ENCODE measurements around the gene C3orf62. TPM values are rescaled to one million over a fixed set of nuclear protein-coding genes. Genes with fewer than 3 reads are reported as not detected.

Gene C3orf62
- total RNA-seq (2014; rRNA removed; shearing (Covaris generic)): 1.3 and 3.8 TPM in 2 replicates

DNA sequence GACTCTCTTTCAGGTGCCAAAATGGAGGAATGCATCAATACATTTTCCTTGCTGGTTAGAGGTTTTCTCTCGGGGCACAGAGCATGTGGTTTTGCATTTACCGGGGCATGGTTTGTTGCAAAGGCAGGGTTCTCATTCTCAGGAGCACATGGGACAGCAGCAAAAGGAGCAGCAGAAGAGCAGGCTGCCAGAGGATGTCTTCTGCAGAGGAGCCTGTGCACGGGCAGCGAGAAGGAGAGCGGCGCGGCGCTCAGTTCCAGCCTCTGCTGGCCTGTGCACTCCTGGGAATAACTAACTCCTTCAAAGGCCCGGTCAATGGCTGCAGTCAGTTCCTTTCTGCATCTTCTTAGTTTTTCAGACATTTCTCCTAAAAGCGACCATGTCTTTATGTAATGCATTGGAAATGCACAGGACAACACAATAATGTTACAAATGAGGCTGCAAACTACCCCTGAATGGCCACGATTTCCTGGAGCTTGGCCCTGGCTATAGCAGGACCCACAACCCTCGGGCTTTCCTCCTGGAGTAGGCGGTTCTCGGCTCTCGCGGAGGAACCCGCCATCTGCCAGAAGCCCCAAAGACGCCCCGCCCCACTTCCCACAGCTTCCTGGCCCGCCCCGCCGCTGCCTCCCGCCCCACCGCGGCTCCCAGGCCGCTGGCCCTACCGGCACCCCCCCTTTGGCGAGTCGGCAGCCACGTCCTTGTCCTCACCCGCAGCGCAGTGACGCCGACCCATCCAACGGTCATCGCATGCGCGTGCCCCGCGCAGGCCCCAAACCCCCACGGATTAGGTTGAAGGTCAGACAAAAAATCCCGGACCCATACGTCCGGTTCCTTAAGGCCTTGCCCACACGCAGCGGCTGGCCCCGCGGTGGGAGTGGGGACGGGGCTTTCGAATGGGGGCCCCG, at the start of gene C3orf62:
Gene C3orf62, minus strand, starts transcription at position 758 of the 908 bp plus-strand sequence. Its CDS starts 360 bp downstream, at position 398.
- DNase-seq (ENCODE audit: low spot score): peak; percentile 48

DNA sequence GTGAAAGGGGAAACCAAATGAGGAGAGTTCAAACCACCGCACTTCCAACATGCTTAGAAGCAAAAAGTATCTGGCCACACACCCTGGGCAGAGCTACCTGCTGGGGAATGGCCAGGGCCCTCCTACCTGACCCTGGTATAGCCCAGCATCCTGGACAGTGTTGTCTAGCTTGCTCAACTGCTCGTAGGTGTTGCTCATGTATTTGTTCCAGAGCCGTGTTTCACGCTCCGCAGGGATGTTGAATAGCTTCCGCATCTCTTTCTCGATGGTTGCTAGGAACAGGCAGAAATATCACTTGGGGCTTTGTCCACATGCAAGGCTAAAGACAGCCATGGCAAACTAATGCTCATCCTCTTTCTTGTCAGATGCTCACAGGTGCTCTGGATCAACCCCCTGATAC, 47.7 kb upstream of the C3orf62 start:
- no peak for DNase-seq (ENCODE audit: low spot score)

DNA sequence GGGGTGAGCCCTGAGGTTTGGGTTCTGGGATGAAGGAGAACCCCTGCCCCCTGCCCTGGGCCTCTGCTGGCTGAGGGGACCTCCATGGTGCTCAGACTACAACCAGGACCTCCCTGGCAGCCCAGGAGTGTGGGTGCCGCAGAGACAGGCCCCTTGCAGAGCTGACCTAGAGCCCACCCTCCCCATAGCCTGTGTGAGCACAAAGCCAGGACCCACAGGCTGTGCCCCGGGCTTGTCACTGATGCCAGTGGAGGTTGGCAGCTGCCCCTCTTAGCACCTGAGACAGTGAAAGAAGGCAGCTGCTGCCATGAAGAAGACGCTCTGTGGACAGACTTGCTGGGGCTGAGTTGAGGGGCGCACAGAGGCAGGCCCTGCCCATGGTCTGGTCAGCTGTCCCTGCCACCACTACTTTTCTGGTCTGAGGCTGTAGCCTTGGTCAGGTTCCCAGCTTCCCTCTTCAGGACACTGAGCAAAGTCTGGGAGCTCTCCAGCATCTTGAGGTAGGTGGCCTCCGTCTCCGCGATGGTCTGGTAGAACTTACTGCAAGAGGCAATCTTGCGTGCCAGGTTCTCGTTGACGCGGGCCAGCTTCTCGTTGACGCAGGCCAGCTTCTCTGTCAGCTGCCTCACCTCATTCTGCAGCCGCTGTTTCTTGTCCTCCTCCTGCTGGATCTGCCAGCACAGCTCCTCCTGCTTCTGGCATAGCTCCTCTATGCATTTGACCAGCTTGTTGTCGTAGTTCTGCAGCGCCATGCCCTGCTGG, 39.8 kb upstream of the C3orf62 start:
- no peak for DNase-seq (ENCODE audit: low spot score)

DNA sequence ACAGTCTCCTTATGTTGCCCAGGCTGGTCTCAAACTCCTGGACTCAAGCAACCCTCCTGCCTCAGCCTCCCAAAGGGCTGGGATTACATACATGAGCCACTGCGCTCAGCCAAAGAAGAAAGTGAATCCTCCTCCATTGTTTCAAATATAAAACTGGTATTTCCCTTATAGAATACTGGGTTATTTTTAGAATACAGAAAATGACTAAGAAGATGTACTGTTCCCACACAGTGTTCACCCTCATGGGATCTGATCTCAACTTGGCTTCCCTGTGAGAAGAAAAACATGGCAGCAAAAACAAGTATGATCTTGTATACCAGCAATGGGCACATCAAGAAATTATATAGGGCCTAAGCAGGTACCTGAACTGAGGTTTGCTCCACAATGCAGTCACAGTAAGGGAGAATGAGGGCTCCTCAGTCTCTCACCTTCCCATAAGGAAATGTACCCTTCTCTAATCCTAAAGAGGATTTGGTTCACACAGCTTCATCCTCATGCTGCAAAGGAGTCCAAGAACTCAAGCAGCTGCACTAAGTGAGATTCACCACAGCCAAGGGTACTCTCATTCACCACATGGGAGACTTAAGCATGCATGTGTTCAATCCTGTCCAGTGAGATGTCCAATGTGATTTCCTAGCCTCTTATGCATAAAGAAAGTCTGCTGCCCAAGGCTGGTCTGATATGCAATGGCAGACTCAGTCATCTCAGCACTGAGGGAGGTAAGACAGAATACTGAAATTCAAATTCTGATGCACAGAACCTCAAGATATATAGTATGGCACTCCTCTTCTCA, 37.1 kb upstream of the C3orf62 start:
- DNase-seq (ENCODE audit: low spot score): no peak

DNA sequence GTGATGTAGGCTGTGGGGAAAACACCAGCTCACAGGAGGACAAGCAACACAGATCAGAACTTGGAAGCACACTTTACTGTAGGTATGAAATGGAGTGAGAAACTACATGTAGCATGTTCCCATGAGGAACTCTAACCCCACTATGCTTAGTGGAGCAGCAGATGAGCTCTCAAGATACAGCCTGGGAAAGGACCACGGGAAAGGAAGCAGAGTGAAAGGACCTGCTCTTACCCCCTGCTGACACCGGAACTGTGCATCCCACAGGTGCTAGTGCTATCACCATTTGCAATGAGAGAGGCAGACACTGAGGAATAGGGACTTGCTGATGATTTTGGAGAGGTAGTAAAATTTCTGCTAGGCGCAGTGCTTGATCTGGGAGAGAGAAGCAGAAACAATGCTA, 34.3 kb upstream of the C3orf62 start:
- DNase-seq (ENCODE audit: low spot score): no peak

- no peak for DNase-seq (ENCODE audit: low spot score)
Measured at GRCh38 chr3:49310677-49311076, 33.6 kb upstream of the C3orf62 start.

GRCh38 chr3:49305608-49306007, 28.6 kb upstream of the C3orf62 start:
- no peak for DNase-seq (ENCODE audit: low spot score)

- DNase-seq (ENCODE audit: low spot score): no peak
Measured at GRCh38 chr3:49302613-49303012, 25.6 kb upstream of the C3orf62 start.

GRCh38 chr3:49300595-49300994, 23.6 kb upstream of the C3orf62 start:
- no peak for DNase-seq (ENCODE audit: low spot score)

DNA sequence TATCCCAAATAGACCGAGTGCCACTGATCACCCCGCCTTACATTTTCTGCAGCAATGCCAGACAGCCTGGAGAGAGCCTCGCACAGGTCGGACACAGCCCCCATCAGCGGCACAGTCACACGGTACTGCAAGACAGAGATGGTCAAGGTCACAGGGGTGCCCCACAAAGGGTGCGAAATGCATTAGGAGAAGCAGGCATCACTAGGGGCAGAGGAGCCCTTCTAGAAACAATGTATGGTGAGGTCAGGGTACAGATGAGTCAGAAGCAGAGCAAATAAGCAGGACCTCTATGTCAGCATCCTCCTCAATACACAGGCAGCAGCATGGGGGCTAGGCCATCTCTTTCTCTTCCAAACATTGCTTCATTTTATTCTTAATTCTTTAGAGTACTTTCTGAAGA, 21.5 kb upstream of the C3orf62 start:
- DNase-seq (ENCODE audit: low spot score): no peak

DNA sequence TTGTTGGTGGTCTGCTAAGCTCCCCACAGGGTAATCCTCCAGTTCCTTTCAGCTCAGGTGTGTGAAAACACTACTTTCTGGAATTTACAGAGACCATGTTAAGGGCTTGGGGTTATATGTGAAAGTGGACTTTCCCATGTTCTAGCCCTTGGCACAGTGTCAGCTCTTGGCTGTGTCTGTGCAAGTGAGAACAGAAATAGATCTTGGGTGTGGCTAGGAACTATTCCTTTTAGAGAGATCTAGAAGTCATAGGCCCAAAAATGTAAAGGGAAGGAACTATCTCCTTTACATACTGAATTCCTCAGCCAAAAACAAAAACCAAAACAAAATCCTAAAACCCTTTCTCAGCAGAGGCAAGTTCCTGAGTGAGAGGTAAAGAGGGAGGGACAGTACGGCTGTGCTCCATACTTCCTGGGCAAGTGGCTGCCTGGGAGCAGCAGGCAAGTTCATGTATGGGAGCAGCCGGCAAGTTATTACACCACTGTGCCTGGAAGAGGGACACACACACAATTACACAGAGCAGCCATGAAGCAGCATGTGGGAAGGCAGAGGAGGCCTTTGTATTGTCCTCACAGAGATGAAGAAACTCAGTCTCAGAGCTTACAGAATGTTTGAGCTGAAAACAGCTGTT, 19.9 kb upstream of the C3orf62 start:
- no peak for DNase-seq (ENCODE audit: low spot score)

GRCh38 chr3:49295489-49296058, 18.5 kb upstream of the C3orf62 start:
- DNase-seq (ENCODE audit: low spot score): no peak

DNA sequence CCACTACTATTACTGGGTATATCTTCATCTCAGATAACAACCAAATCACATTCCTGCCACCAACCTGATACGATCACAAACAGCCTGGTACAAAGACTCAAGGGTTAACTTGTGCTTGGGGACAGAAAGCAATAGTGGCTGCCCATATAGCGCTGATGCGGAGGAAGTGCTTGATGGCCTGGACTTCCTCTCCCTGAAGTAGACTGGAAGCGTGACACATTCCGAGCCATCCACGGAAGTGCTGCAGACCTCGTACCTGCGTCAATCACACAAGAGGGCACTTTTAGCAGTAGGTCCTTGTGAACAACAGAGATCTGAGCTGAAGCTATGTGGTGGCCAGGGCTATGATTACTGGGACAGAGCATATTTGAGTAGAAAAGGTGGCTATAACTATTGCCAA, 17.3 kb upstream of the C3orf62 start:
- no peak for DNase-seq (ENCODE audit: low spot score)

DNA sequence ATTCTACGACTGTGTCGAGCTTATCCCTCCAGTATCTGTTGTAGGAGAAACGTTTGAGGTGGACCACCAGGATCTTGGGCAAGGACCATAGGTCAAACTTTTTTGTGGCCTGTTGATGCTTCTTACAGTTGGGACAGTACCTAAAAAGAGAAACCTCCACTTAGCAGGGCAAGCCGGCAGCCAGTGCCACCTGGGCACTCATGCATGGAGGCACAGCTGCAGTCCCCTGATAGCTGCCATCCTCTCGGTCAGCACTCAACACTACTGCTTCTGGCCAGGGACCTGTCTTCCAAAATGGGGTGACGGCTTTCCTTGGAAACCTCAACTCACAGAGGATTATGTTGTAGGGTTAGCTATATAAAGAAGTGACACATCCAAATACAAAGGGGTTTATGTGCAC, 7.0 kb upstream of the C3orf62 start:
- no peak for DNase-seq (ENCODE audit: low spot score)

- DNase-seq (ENCODE audit: low spot score): no peak
Measured at GRCh38 chr3:49279376-49279775, 2.3 kb upstream of the C3orf62 start.

DNA sequence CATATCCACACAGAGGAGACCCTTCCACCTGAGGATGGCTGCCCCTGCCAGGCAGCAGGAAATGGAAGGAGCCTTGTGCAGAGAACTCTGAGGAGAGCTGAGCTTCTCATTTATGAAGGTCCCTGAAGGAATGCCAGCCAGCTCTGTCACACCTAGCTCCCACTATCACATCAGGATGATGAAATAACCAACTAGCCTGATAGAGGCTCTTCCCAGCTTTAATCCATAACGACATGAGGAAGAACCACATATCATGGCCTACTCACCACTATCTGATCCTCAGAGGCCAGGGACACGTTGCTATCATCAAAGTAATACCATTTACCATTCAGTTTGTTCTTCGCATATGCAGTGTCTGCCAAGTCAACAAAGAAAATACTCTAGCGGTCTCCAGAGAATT, 1.5 kb upstream of the C3orf62 start:
- DNase-seq (ENCODE audit: low spot score): no peak

DNA sequence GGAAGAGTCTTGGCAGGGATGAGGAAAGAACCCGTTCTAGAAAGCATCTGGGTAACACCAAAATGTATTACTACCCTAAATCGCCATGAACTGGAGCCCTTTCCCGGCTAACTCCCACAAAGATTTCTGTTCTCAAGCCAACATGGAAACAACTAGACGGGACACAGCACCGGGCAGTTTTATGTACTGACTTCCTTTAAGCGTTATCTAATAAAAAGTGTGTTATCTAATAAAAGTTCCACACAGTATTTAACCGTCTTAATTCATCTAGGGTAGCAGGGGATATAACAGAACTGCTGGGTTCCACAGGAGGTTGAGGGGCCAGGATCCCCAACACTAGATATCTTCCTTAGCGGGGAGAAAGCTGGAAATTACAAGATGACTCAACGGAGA, 347 bp upstream of the C3orf62 start:
- no peak for DNase-seq (ENCODE audit: low spot score)

DNA sequence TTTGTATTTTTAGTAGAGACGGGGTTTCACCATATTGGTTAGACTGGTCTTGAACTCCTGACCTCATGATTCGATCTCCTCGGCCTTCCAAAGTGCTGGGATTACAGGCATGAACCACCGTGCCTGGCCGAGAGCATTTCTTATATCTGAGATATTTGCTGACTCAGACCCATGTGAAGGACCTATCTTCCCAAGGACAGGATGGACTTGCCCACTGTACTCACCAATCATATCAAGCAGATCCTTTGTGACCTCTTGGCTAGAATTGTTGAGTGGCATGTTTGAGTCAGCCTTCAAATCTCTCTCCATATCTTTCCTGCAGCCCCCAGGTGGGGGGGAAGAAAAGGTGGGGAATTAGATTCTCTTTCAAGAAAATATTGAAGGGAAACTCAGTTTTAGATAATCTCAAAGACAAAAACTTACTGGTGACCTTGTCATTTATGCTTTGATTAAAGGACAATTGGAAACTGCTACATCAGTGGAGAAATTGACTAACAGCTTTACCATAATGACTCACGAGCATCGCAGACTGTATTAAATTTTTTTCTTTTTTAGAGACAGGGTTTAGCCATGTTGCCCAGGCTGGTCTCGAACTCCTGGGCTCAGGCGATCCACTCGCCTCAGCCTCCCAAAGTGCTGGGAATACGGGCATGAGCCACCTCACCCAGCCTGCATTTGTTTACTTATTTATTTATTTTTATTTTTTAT, 3.1 kb downstream of the C3orf62 start:
- no peak for DNase-seq (ENCODE audit: low spot score)

- DNase-seq (ENCODE audit: low spot score): no peak
Measured at GRCh38 chr3:49271047-49271446, 6.0 kb downstream of the C3orf62 start.

GRCh38 chr3:49270156-49270500, 6.9 kb downstream of the C3orf62 start:
- DNase-seq (ENCODE audit: low spot score): no peak

Data from HT-29 (cell line).